ENCODE data around the gene STRADB.

DNA sequence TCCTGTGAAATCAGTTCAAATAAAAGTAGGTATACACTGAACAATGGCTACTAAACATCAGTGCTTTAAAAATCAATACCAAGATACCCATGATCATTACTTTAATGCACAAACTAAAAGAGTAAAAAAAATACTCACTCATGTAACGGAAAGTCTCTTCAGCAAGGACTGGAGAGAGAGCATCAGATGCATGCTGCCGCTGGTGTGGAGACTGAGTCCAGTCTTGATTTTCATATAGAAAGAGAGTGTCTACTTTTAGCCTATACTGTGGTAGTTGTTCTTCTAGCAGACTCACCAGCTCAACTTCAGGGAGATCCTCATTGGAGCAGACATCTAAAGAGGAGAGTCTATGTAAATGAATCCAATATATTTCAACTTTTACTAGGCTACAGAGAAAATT is 44.3 kb upstream of the STRADB start:
- TF ChIP-seq, protein P1, sequence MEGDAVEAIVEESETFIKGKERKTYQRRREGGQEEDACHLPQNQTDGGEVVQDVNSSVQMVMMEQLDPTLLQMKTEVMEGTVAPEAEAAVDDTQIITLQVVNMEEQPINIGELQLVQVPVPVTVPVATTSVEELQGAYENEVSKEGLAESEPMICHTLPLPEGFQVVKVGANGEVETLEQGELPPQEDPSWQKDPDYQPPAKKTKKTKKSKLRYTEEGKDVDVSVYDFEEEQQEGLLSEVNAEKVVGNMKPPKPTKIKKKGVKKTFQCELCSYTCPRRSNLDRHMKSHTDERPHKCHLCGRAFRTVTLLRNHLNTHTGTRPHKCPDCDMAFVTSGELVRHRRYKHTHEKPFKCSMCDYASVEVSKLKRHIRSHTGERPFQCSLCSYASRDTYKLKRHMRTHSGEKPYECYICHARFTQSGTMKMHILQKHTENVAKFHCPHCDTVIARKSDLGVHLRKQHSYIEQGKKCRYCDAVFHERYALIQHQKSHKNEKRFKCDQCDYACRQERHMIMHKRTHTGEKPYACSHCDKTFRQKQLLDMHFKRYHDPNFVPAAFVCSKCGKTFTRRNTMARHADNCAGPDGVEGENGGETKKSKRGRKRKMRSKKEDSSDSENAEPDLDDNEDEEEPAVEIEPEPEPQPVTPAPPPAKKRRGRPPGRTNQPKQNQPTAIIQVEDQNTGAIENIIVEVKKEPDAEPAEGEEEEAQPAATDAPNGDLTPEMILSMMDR (IDR thresholded peaks at IDR 0.05) = no peak
- TF ChIP-seq POLR2A (IDR thresholded peaks at IDR 0.05) = no peak
